Measurements from ENCODE around the gene COMMD8.

DNA sequence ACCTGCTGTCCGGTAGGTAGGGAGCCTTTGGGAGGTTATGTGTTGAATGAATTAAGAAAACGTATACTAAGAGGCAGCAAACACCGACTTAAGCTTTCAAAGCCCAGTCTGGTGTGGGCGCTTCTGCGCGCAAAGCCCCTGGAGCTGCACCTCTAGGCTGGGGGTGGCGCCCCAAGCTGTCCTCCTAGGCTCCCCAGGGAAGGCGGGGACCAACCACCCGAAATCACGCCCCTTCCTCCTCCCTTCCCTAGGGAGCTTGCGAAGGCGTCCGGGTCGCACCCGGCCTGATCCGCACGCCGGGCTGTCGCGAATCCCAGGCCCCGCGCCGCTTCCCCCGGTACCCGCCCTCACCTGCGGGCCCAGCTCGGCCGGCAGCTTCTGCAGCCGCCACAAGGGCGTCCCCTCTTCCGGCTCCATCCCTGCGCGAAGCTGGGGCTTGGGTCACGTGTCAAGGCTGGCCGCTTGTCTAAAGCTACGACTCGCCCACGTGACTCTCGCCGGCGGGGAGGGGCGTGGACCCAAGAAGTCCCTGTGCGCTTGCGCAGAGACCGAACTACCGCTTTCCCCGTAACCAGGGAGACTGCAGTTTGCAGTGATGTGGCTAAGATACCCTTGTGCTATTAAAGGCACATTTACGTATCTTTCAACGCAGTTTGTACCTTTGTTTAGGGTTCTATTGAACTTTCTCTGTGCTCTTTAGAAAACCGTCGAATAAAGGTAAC is at the start of gene COMMD8:
- no peak for TF ChIP-seq EZH2 (IDR thresholded peaks at IDR 0.05; ENCODE audit: low read depth)
- TF ChIP-seq, protein P1, sequence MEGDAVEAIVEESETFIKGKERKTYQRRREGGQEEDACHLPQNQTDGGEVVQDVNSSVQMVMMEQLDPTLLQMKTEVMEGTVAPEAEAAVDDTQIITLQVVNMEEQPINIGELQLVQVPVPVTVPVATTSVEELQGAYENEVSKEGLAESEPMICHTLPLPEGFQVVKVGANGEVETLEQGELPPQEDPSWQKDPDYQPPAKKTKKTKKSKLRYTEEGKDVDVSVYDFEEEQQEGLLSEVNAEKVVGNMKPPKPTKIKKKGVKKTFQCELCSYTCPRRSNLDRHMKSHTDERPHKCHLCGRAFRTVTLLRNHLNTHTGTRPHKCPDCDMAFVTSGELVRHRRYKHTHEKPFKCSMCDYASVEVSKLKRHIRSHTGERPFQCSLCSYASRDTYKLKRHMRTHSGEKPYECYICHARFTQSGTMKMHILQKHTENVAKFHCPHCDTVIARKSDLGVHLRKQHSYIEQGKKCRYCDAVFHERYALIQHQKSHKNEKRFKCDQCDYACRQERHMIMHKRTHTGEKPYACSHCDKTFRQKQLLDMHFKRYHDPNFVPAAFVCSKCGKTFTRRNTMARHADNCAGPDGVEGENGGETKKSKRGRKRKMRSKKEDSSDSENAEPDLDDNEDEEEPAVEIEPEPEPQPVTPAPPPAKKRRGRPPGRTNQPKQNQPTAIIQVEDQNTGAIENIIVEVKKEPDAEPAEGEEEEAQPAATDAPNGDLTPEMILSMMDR (conservative IDR thresholded peaks at IDR 0.05), result no peak
